Activated CD4-positive, alpha-beta T cell treated with anti-CD3 and anti-CD28 coated beads, Interleukin-2, amount 10 ng/mL, durations not matched to agents 24 days and 14 days (primary cell): Measurements from ENCODE around the gene CDK5. TPM values are rescaled to one million over a fixed set of nuclear protein-coding genes. Genes with fewer than 3 reads are reported as not detected.
"Not testable (repeated sequence)": the region's sequence is repeated elsewhere in the genome, so short reads cannot be mapped to it uniquely, and the experiment has no call there.

Source experiments
- DNase-seq: peaks from one replicate; pipeline ENCODE4 v3.0.0; 2022
- H3K27ac Mint-ChIP-seq: one replicate; pipeline ENCODE4 v1.8.0; 2022; ENCODE audit warnings: mild to moderate bottlenecking, mixed read lengths
- H3K27me3 Mint-ChIP-seq: one replicate; pipeline ENCODE4 v1.8.0; 2022; ENCODE audit warnings: mixed read lengths
- H3K36me3 Mint-ChIP-seq: one replicate; pipeline ENCODE4 v1.8.0; 2022; ENCODE audit warnings: low read depth, mild to moderate bottlenecking, mixed read lengths
- H3K4me1 Mint-ChIP-seq: one replicate; pipeline ENCODE4 v1.8.0; 2021; ENCODE audit warnings: mixed read lengths
- H3K4me3 Mint-ChIP-seq: one replicate; pipeline ENCODE4 v1.8.0; 2022; ENCODE audit warnings: mild to moderate bottlenecking, moderate library complexity, mixed read lengths
- H3K9me3 Mint-ChIP-seq: one replicate; pipeline ENCODE4 v1.8.0; 2021; ENCODE audit warnings: mixed read lengths
- intact Hi-C: fragments of 100-400 bp; cut with micrococcal nuclease; formaldehyde crosslinking; loops from one replicate; pipeline ENCODE4 v1.15.1; 2023
- total RNA-seq: library from RNA; stranded (reverse); gene quantifications from 2 replicates; pipeline ENCODE4 v1.2.3, GENCODE V29; 2022

Gene CDK5
- total RNA-seq, 1 donor from 2014 or later = 26.8 TPM

DNA sequence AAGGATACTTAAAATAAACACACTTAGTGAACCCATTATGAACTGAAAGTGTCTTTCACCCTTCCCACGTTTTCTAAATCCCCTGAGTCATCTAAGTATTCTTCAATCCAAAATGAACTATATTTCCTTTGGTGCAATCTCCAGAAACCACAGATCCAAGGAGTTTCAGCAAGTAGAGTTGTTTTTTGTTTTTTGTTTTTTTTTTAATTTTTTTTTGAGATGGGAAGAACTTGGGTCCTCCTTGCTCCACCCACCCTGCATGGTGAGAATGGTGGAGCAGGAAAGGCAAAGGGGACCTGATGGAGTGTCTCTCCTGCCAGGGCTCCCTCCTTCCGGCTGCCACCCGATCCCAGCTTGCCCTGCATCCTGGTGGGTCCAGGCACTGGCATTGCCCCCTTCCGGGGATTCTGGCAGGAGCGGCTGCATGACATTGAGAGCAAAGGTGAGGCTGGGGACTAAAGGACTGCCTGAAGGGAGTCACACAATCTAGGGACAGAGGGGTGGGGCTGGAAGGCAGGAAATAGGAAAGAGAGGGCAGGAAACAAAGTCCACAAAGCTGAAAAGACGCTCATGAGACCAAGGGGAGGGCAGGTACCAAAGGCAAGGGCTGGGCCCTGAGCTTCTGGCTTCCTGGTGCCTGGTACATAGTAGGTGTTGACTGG, 45.5 kb downstream of the CDK5 start:
- Mint-ChIP-seq H3K27ac (peak overlapping the region; percentile 88), H3K27me3 (no peaks in the 10 kb centered on the region), H3K36me3 (peaks cover 12% of the 10 kb centered on the region), H3K4me3 (peak overlapping the region; percentile 67), H3K9me3 (no peaks in the 10 kb centered on the region), H3K4me1 (peaks cover 69% of the 10 kb centered on the region)
- no peak for DNase-seq
- intact Hi-C loops = loop anchor here (5.0 kb wide), 2 partner anchors 35 to 70 kb away; partner anchors contain the start of genes FASTK, KCNH2 and TMUB1

DNA sequence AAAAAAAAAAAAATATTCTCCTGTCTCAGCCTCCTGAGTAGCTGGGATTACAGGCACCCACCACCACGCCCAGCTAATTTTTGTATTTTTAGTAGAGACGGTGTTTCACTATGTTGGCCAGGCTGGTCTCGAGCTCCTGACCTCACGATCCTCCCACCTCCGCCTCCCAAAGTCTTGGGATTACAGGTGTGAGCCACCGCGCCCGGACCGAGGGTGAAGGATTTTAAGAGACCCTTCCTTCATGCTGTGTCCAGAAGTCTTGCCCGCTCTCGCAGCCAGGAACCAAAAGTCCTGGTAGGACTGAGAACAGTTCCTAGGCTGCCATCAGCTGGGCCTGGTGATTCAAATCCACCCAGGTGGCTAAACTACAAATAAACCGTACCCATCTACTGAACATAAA, 46.1 kb downstream of the CDK5 start:
- H3K9me3 Mint-ChIP-seq, H3K27me3 Mint-ChIP-seq, DNase-seq: not testable (repeated sequence)
- intact Hi-C loops = loop anchor here (2.0 to 5.0 kb wide), 4 partner anchors 15 to 71 kb away; partner anchors contain the start of genes FASTK, KCNH2, SLC4A2 and TMUB1
- H3K36me3 Mint-ChIP-seq = peaks cover 12% of the 10 kb centered on the region
- H3K4me3 Mint-ChIP-seq = peak overlapping the region; percentile 67
- H3K4me1 Mint-ChIP-seq = peaks cover 66% of the 10 kb centered on the region
- peak overlapping the region; percentile 88 for H3K27ac Mint-ChIP-seq

DNA sequence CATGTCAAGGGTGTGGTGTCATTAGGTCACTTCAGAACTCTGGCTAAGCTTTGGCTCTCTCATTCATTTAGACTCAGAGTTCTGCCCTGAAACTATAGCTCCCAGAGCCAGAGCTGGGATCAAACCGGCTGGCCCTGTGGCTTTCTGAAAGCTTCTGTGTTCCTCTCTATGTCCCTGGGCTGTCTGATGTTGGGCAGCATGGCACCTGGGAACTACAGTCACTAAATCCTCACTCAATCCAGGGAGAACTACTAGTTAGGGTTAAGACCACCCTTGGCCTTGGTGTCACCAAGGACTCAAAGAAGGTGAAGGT, 46.6 kb downstream of the CDK5 start:
- Mint-ChIP-seq H3K4me1 (peaks cover 64% of the 10 kb centered on the region), H3K4me3 (peak overlapping the region; percentile 81), H3K27me3 (no peaks in the 10 kb centered on the region), H3K27ac (peak overlapping the region; percentile 90), H3K36me3 (peaks cover 12% of the 10 kb centered on the region), H3K9me3 (no peaks in the 10 kb centered on the region)
- intact Hi-C loops = loop anchor here (2.0 to 5.0 kb wide), 4 partner anchors 14 to 71 kb away; partner anchors contain the start of genes FASTK, KCNH2, SLC4A2 and TMUB1
- DNase-seq = no peak

GRCh38 chr7:151010307-151011096, 47.2 kb downstream of the CDK5 start:
- DNase-seq = peak; percentile 85
- Mint-ChIP-seq H3K9me3 (no peaks in the 10 kb centered on the region), H3K27me3 (no peaks in the 10 kb centered on the region), H3K4me1 (peaks cover 62% of the 10 kb centered on the region), H3K4me3 (peak overlapping the region; percentile 81), H3K36me3 (peaks cover 12% of the 10 kb centered on the region), H3K27ac (peak overlapping the region; percentile 90)
- intact Hi-C loops = loop anchor here (2.0 to 5.0 kb wide), 4 partner anchors 14 to 72 kb away; partner anchors contain the start of genes FASTK, KCNH2, SLC4A2 and TMUB1

DNA sequence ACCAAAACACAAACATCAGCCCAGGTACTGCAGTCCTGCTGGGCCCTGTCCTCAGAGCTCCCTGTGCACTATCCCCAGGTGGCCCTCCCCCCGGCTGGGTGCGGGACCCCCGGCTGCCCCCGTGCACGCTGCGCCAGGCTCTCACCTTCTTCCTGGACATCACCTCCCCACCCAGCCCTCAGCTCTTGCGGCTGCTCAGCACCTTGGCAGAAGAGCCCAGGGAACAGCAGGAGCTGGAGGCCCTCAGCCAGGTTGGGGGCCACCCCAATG, 47.7 kb downstream of the CDK5 start:
- peaks cover 8% of the 10 kb centered on the region for H3K36me3 Mint-ChIP-seq
- intact Hi-C loops = loop anchor here (2.0 to 5.0 kb wide), 4 partner anchors 13 to 72 kb away; partner anchors contain the start of genes FASTK, KCNH2, SLC4A2 and TMUB1
- peak overlapping the region; percentile 90 for H3K27ac Mint-ChIP-seq
- H3K27me3 Mint-ChIP-seq = no peaks in the 10 kb centered on the region
- no peaks in the 10 kb centered on the region for H3K9me3 Mint-ChIP-seq
- H3K4me1 Mint-ChIP-seq = peaks cover 56% of the 10 kb centered on the region
- H3K4me3 Mint-ChIP-seq = peak overlapping the region; percentile 81
- DNase-seq = no peak

GRCh38 chr7:151009327-151010036, 48.2 kb downstream of the CDK5 start:
- intact Hi-C loops = loop anchor here (2.0 to 5.0 kb wide), 5 partner anchors 13 to 687 kb away; partner anchors contain the start of genes ACTR3C, FASTK, KCNH2 and LRRC61
- Mint-ChIP-seq H3K27ac (no peak overlapping the region), H3K4me3 (peak overlapping the region; percentile 84)

DNA sequence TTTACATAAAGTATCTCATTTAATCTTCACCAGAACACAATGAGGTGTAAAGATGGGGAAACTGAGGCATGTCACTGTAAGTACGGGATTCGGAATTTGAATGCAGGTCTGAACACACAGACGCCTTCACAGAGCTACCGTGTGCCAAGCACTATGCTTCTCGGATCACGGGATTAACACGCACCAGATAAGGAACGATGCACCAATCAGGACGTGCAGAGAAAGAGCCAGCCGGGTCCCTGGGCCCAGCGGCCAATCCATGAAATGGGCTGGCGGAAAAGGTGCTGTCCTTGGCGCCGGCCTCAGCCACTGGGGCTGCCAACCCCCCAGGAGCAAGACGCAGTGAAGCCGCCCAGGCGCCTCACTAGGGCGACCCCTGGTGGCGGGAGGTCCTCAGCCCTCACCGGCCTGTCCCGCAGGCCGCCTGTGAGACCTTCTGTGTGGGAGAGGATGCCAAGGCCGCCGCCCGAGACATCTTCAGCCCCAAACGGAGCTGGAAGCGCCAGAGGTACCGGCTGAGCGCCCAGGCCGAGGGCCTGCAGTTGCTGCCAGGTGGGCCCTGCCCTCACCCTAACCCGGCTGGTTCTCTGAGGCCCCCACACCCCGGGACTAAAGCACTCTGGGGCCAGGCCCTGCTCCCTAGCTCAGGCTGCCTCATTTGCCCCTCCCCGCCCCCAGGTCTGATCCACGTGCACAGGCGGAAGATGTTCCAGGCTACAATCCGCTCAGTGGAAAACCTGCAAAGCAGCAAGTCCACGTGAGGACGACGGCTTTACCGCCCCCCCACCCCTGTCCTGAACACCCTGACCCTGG, 49.0 kb downstream of the CDK5 start:
- DNase-seq = peak; percentile 92
- no peaks in the 10 kb centered on the region for H3K9me3 Mint-ChIP-seq
- intact Hi-C loops = loop anchor here (2.0 kb wide), 1 partner anchor 686 kb away; the partner anchor contains the start of genes ACTR3C and LRRC61
- no peaks in the 10 kb centered on the region for H3K27me3 Mint-ChIP-seq
- peaks cover 5% of the 10 kb centered on the region for H3K36me3 Mint-ChIP-seq
- peak overlapping the region; percentile 84 for H3K4me3 Mint-ChIP-seq
- H3K27ac Mint-ChIP-seq = peak overlapping the region; percentile 90
- peaks cover 46% of the 10 kb centered on the region for H3K4me1 Mint-ChIP-seq

More at GRCh38 chr7:151009327-151010036, 48.2 kb downstream of the CDK5 start:
- Mint-ChIP-seq H3K27me3 (no peaks in the 10 kb centered on the region), H3K4me1 (peaks cover 51% of the 10 kb centered on the region), H3K36me3 (peaks cover 7% of the 10 kb centered on the region), H3K9me3 (no peaks in the 10 kb centered on the region)
- no peak for DNase-seq

GRCh38 chr7:151008143-151008510, 49.6 kb downstream of the CDK5 start:
- intact Hi-C loops = loop anchor here (2.0 kb wide), 1 partner anchor 685 kb away; the partner anchor contains the start of genes ACTR3C and LRRC61
- Mint-ChIP-seq H3K9me3 (no peaks in the 10 kb centered on the region), H3K27me3 (no peaks in the 10 kb centered on the region), H3K4me1 (peaks cover 44% of the 10 kb centered on the region), H3K27ac (peak overlapping the region; percentile 90), H3K4me3 (peak overlapping the region; percentile 84), H3K36me3 (peaks cover 5% of the 10 kb centered on the region)
- DNase-seq = peak; percentile 80

GRCh38 chr7:151007469-151007898, 50.2 kb downstream of the CDK5 start:
- H3K4me3 Mint-ChIP-seq = peak overlapping the region; percentile 84
- H3K9me3 Mint-ChIP-seq = no peaks in the 10 kb centered on the region
- H3K27me3 Mint-ChIP-seq = no peaks in the 10 kb centered on the region
- DNase-seq = no peak
- H3K4me1 Mint-ChIP-seq = peaks cover 38% of the 10 kb centered on the region
- intact Hi-C loops = no loop called here
- H3K36me3 Mint-ChIP-seq = peaks cover 2% of the 10 kb centered on the region
- peak overlapping the region; percentile 90 for H3K27ac Mint-ChIP-seq

GRCh38 chr7:151006590-151007300, 51.0 kb downstream of the CDK5 start:
- H3K27me3 Mint-ChIP-seq = no peaks in the 10 kb centered on the region
- peaks cover 31% of the 10 kb centered on the region for H3K4me1 Mint-ChIP-seq
- intact Hi-C loops = no loop called here
- H3K4me3 Mint-ChIP-seq = no peak overlapping the region
- DNase-seq = no peak
- no peaks in the 10 kb centered on the region for H3K36me3 Mint-ChIP-seq
- H3K27ac Mint-ChIP-seq = no peak overlapping the region
- H3K9me3 Mint-ChIP-seq = no peaks in the 10 kb centered on the region

DNA sequence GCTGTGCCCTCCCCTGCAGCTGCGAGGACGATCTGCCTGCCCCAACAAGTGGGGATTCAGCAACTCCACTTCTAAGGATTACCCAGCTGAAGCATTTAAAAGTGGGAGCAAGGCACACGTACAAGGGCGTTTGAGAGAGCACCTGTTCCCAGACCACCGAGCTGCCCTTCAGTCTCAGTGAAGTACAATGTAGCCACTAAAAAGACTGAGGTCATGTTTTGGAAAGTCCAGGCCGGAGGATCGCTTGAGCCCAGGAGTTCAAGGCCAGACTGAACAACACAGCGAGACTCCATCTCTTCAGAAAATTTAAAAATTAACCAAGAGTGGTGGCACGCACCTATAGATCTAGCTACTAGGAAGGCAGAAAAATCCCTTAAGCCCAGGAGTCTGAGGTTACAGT, 52.1 kb downstream of the CDK5 start:
- no peaks in the 10 kb centered on the region for H3K27me3 Mint-ChIP-seq
- intact Hi-C loops = no loop called here
- H3K4me1 Mint-ChIP-seq = peaks cover 22% of the 10 kb centered on the region
- H3K4me3 Mint-ChIP-seq = no peak overlapping the region
- H3K9me3 Mint-ChIP-seq = no peaks in the 10 kb centered on the region
- no peak overlapping the region for H3K27ac Mint-ChIP-seq
- no peaks in the 10 kb centered on the region for H3K36me3 Mint-ChIP-seq
- DNase-seq = no peak
